ENCODE results near the gene BMPR2.
"Not testable (repeated sequence)": the region's sequence is repeated elsewhere in the genome, so short reads cannot be mapped to it uniquely, and the experiment has no call there.

The BMPR2 gene

GRCh38 chr2:202542142-202542541 lies 166.0 kb downstream of the BMPR2 start:
- DNase-seq = no peak

GRCh38 chr2:202545523-202545922 lies 169.4 kb downstream of the BMPR2 start:
- no peak for DNase-seq

- DNase-seq = no peak
These were observed 169.8 kb downstream of the BMPR2 start for GRCh38 chr2:202545931-202546330.

GRCh38 chr2:202546499-202547141 lies 170.5 kb downstream of the BMPR2 start:
- DNase-seq = not testable (repeated sequence)

GRCh38 chr2:202548240-202548639 lies 172.1 kb downstream of the BMPR2 start:
- DNase-seq = no peak

- DNase-seq = not testable (repeated sequence)
These were observed 174.9 kb downstream of the BMPR2 start for GRCh38 chr2:202551000-202551399.

- DNase-seq = no peak
These were observed 179.2 kb downstream of the BMPR2 start for GRCh38 chr2:202555356-202555755.

GRCh38 chr2:202560200-202560599 lies 184.1 kb downstream of the BMPR2 start:
- no peak for DNase-seq

- DNase-seq = no peak
These were observed 188.1 kb downstream of the BMPR2 start for GRCh38 chr2:202564226-202564625.

GRCh38 chr2:202566286-202566685 lies 190.2 kb downstream of the BMPR2 start:
- DNase-seq = no peak

GRCh38 chr2:202574541-202574940 lies 198.4 kb downstream of the BMPR2 start:
- no peak for DNase-seq

GRCh38 chr2:202575194-202575593 lies 199.1 kb downstream of the BMPR2 start:
- not testable (repeated sequence) for DNase-seq

- no peak for DNase-seq
These were observed 201.4 kb downstream of the BMPR2 start for GRCh38 chr2:202577250-202578183.

GRCh38 chr2:202582846-202583245 lies 206.7 kb downstream of the BMPR2 start:
- DNase-seq = not testable (repeated sequence)

GRCh38 chr2:202583709-202584219 lies 207.6 kb downstream of the BMPR2 start:
- no peak for DNase-seq

GRCh38 chr2:202588647-202589581 lies 212.8 kb downstream of the BMPR2 start:
- DNase-seq = peak; percentile 8 to 45 (median 20)

GRCh38 chr2:202589582-202589949 lies 213.4 kb downstream of the BMPR2 start:
- no peak for DNase-seq

GRCh38 chr2:202592566-202592965 lies 216.4 kb downstream of the BMPR2 start:
- no peak for DNase-seq

GRCh38 chr2:202599105-202599504 lies 223.0 kb downstream of the BMPR2 start:
- DNase-seq = no peak

- no peak for DNase-seq
These were observed 223.8 kb downstream of the BMPR2 start for GRCh38 chr2:202599911-202600310.

GRCh38 chr2:202604699-202605098 lies 228.6 kb downstream of the BMPR2 start:
- DNase-seq = no peak

- DNase-seq = no peak
These were observed 229.0 kb downstream of the BMPR2 start for GRCh38 chr2:202605174-202605573.

All from activated naive CD4-positive, alpha-beta T cell (primary cell).